HG03064 (cell line): ENCODE results near the gene CLEC4D.
"Not testable (repeated sequence)": the region's sequence is repeated elsewhere in the genome, so short reads cannot be mapped to it uniquely, and the experiment has no call there.

Experiments used
- ATAC-seq: cut with Tn5 transposase; IDR thresholded peaks from one replicate; pipeline ENCODE4 v1.9.1; 2021; ENCODE audit warnings: low read depth; ENCODE audit not compliant: unreplicated experiment

CLEC4D gene

GRCh38 chr12:8527250-8528130 lies 14.2 kb downstream of the CLEC4D start:
- ATAC-seq: no peak

GRCh38 chr12:8532045-8532444 lies 18.7 kb downstream of the CLEC4D start:
- ATAC-seq: no peak

GRCh38 chr12:8537820-8538219 lies 24.5 kb downstream of the CLEC4D start:
- ATAC-seq: not testable (repeated sequence)

- not testable (repeated sequence) for ATAC-seq
These were observed 27.5 kb downstream of the CLEC4D start, which contains the start of gene CLEC4E for GRCh38 chr12:8540831-8541230. CLEC4E (minus strand) TSS chr12:8540905; CDS start chr12:8540797, 108 bp downstream.

GRCh38 chr12:8541562-8541961 lies 28.3 kb downstream of the CLEC4D start:
- no peak for ATAC-seq

- ATAC-seq: no peak
These were observed 31.0 kb downstream of the CLEC4D start for GRCh38 chr12:8544295-8544694.

GRCh38 chr12:8546591-8546990 lies 33.3 kb downstream of the CLEC4D start:
- no peak for ATAC-seq

GRCh38 chr12:8547645-8548044 lies 34.3 kb downstream of the CLEC4D start:
- no peak for ATAC-seq

GRCh38 chr12:8548192-8548591 lies 34.9 kb downstream of the CLEC4D start:
- no peak for ATAC-seq

GRCh38 chr12:8549381-8549780 lies 36.1 kb downstream of the CLEC4D start:
- ATAC-seq: no peak

GRCh38 chr12:8553088-8553627 lies 39.9 kb downstream of the CLEC4D start:
- no peak for ATAC-seq

- ATAC-seq: no peak
These were observed 41.3 kb downstream of the CLEC4D start for GRCh38 chr12:8554451-8555195.

GRCh38 chr12:8556531-8557097 lies 43.3 kb downstream of the CLEC4D start:
- ATAC-seq: no peak

GRCh38 chr12:8559676-8560075 lies 46.4 kb downstream of the CLEC4D start:
- ATAC-seq: no peak

- no peak for ATAC-seq
These were observed 47.7 kb downstream of the CLEC4D start for GRCh38 chr12:8561011-8561410.

- no peak for ATAC-seq
These were observed 49.0 kb downstream of the CLEC4D start for GRCh38 chr12:8562310-8562709.

GRCh38 chr12:8563356-8563755 lies 50.1 kb downstream of the CLEC4D start:
- no peak for ATAC-seq

GRCh38 chr12:8564656-8565055 lies 51.4 kb downstream of the CLEC4D start:
- ATAC-seq: no peak

GRCh38 chr12:8566052-8566451 lies 52.7 kb downstream of the CLEC4D start:
- not testable (repeated sequence) for ATAC-seq

GRCh38 chr12:8566525-8566924 lies 53.2 kb downstream of the CLEC4D start:
- no peak for ATAC-seq
